Inferior parietal cortex (tissue), 1 donor: Measurements from ENCODE around the gene OR3A3.

ENCODE experiments used
- DNase-seq: peaks from one replicate; pipeline ENCODE4 v3.0.0-alpha.2; 2016; ENCODE audit errors: extremely low spot score

OR3A3 gene

DNA sequence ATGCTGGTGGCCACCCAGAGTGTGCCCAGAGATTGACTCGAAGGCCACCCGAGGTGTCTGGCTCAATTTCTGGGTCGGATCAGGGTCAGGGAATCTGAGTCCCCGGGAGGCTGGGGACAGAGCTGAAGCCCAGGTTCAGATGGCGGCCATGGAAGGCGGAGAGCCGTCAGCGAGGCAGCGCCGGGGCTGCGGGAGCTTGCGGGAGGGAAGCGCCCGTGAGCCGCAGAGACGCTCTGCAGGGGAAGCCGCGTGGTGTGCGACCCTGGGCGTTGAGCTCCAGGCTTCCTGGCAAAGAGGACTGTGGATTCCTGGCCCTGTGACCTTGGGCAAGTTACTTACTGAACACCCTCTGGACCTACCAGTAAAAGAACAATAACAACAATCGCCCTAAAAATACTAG is 61.0 kb downstream of the OR3A3 start:
- DNase-seq = no peak
